GM12874 (cell line): Measurements from ENCODE around the gene APOL6.

Experiments used
- CTCF ChIP-seq: IDR thresholded peaks from 2 replicates; pipeline ENCODE4 v1.5.1; 2011; ENCODE audit warnings: low read depth, mild to moderate bottlenecking, control low read depth, low read length, moderate library complexity; ENCODE audit not compliant: insufficient read depth

APOL6 gene

DNA sequence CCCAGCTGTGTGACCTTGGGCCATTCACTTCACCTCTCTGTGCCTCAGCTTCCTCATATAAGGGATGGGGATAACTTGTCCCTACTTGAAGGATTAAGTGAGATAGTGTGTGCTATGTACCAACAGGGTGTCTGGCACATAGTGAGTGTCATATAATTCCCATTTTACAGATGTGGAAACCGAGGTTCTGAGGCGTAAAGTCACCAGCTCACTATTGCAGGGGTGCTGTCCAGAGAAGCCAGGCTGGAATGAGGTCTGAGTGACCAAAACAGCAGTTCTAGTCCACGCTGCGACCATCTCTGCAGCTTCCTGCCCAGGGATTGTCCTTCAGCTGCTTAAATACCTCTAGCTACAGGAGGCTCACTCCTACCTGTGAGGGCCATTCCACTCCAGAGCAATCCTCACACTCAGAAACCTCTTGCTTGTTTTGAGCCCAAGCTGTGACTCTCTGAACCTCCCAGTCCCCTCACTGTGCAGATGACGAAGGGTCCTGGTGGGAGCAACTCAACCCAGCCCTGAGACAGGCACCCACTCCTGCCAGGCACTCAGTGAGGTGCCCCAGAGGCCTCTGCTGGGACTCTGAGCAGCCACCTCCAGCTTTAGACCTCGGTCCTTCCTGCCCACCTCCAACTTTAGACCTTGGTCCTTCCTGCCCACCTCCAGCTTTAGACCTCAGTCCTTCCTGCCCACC is 36.9 kb upstream of the APOL6 start:
- TF ChIP-seq CTCF, result no peak

- no peak for TF ChIP-seq CTCF
Observed at GRCh38 chr22:35611891-35612576, 36.2 kb upstream of the APOL6 start.

DNA sequence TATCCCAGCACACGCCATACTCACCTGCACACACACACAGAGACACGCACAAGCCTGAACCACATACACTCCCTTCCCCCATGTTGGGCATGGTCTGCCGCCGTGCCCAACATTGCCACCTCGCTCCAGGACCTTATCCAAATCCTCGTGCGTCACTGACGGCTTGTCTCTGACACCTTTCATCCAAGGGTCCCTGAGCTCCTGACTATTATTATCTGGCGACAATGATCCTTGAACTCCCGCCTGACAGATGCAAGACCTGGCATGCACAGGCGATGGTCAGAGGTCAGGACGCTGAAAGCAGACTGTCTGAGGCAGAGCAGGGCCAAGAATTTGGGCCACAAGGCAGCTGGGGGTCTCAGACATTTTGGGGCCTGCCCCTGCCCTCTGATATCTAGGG is 35.3 kb upstream of the APOL6 start:
- no peak for TF ChIP-seq CTCF

GRCh38 chr22:35614404-35614803 is 33.8 kb upstream of the APOL6 start:
- TF ChIP-seq CTCF, result no peak

- TF ChIP-seq CTCF, result no peak
Observed at GRCh38 chr22:35615156-35615555, 33.1 kb upstream of the APOL6 start.

DNA sequence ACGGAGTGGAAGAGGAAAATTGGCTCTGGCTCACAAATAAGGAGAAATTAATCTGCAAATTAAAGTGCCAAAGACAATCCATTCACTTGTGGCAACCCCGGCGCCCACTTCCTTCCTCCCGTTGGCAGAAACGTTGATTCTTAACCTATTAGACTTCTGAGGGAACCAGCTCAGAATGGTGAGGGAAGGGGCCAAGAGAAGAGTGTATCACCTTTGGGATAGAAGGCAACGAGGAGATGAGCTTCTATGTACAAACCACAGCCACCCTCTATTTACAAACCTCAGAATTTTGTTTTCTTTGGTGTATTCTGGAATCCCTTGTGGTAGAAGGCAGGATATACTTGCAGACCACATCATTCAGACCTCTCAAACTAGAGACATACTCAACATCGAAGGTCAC is 32.2 kb upstream of the APOL6 start:
- no peak for TF ChIP-seq CTCF

DNA sequence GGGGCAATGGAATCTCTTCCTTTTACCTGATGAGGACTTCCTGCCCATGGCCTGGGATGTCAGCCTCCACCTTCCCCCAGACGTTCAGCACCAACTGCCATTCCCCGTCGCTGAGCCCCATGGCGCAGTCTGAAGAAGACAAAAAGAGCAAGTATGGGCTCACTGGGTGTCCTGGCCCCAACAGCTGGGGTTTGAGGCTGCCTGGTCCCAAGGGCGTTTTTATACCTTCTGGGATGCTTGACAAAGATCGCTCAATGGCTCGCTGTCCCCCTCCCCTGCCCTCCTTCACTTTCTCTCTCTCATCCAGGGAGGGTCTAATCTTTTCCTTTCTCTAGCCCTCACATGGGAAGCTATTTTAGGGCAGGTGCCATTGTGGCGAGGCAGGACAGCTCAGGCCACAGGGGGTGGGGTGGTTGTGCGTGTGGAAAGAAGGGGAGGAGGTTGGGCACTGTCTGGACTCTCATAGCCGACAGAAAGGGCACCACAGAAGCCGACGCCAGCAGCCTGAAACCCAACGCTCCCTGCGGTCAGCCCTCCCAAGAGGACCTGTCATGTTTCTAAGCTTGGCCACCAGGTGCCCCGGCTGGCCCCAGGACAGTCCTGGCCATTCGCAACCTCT is 31.0 kb upstream of the APOL6 start, which contains the start of gene MB:
Gene MB (minus strand): TSS at position 193 of the 619 bp plus-strand sequence. CDS start 72 bp downstream, at position 121.
- no peak for TF ChIP-seq CTCF
